Naive thymus-derived CD4-positive, alpha-beta T cell (primary cell): ENCODE results near the gene SUCLG2. TPM values are rescaled to one million over a fixed set of nuclear protein-coding genes. Genes with fewer than 3 reads are reported as not detected.

ENCODE experiments used
- ATAC-seq: fragments of 150-1000 bp; cut with Tn5 transposase; 2 replicates; pipeline ENCODE4 v1.10.0; 2021; ENCODE audit warnings: mild to moderate bottlenecking, moderate library complexity
- CTCF ChIA-PET: fragments of 350-600 bp; sonication (Branson Sonifier 250); formaldehyde crosslinking; loops from one replicate; lab custom pipeline; 2021; ENCODE audit warnings: antibody characterized with exemption; lab: Charles Lee
- POLR2A ChIA-PET: fragments of 350-600 bp; sonication (Branson Sonifier 250); formaldehyde crosslinking; loops from one replicate; lab custom pipeline; 2021; ENCODE audit warnings: antibody characterized with exemption, inconsistent platforms; lab: Charles Lee
- DNase-seq, 9 donors: peaks; one replicate each; pipeline versions ENCODE4 v3.0.0 to v3.0.0-alpha.2; 2020 to 2022; ENCODE audit warnings: mixed read lengths in 1 of 9
- H3K27ac ChIP-seq: one replicate; pipeline ENCODE4 v1.7.0; 2013; ENCODE audit warnings: mild to moderate bottlenecking, low read depth, low read length, moderate library complexity
- H3K27me3 ChIP-seq, 2 donors: one replicate each; pipeline ENCODE4 v1.7.0; 2013; ENCODE audit warnings: low read length in 2 of 2, mild to moderate bottlenecking in 2 of 2, moderate library complexity in 2 of 2; ENCODE audit not compliant: control insufficient read depth in 2 of 2, insufficient read depth in 2 of 2
- H3K36me3 ChIP-seq, 3 experiments: 1 replicate in 2 of 3; 2 replicates in 1 of 3; pipeline ENCODE4 v1.7.0; 2013; ENCODE audit warnings: low read length in 3 of 3, mild to moderate bottlenecking in 3 of 3, moderate library complexity in 1 of 3; ENCODE audit not compliant: insufficient read depth in 3 of 3, control insufficient read depth in 2 of 3
- H3K4me1 ChIP-seq, 2 donors: one replicate each; pipeline ENCODE4 v1.7.0; 2013; ENCODE audit warnings: low read length in 2 of 2, mild to moderate bottlenecking in 2 of 2, moderate library complexity in 1 of 2; ENCODE audit not compliant: control insufficient read depth in 2 of 2, insufficient read depth in 2 of 2
- H3K4me3 ChIP-seq: 2 replicates; pipeline ENCODE4 v1.7.0; 2013; ENCODE audit warnings: mild to moderate bottlenecking, low read length
- H3K9me3 ChIP-seq, 3 experiments: 1 replicate in 2 of 3; 2 replicates in 1 of 3; pipeline ENCODE4 v1.7.0; 2013; ENCODE audit warnings: low read length in 3 of 3; ENCODE audit not compliant: control insufficient read depth in 2 of 3
- H3K27ac Mint-ChIP-seq, 9 donors: one replicate each; pipeline ENCODE4 v1.8.0; 2020 to 2022; ENCODE audit warnings: mixed read lengths in 9 of 9, mild to moderate bottlenecking in 8 of 9, moderate library complexity in 5 of 9, inconsistent platforms in 2 of 9
- H3K27me3 Mint-ChIP-seq, 5 donors: one replicate each; pipeline ENCODE4 v1.8.0; 2021 to 2022; ENCODE audit warnings: mixed read lengths in 5 of 5, mild to moderate bottlenecking in 1 of 5
- H3K36me3 Mint-ChIP-seq, 5 donors: one replicate each; pipeline ENCODE4 v1.8.0; 2020 to 2022; ENCODE audit warnings: mixed read lengths in 5 of 5, mild to moderate bottlenecking in 3 of 5, inconsistent platforms in 1 of 5
- H3K4me1 Mint-ChIP-seq, 7 donors: one replicate each; pipeline ENCODE4 v1.8.0; 2020 to 2022; ENCODE audit warnings: mixed read lengths in 7 of 7, mild to moderate bottlenecking in 3 of 7, inconsistent platforms in 1 of 7
- H3K4me3 Mint-ChIP-seq, 10 donors: one replicate each; pipeline ENCODE4 v1.8.0; 2020 to 2022; ENCODE audit warnings: mild to moderate bottlenecking in 10 of 10, mixed read lengths in 10 of 10, moderate library complexity in 6 of 10, inconsistent platforms in 2 of 10
- H3K9me3 Mint-ChIP-seq, 11 donors: one replicate each; pipeline ENCODE4 v1.8.0; 2020 to 2022; ENCODE audit warnings: mixed read lengths in 11 of 11, mild to moderate bottlenecking in 4 of 11, inconsistent platforms in 1 of 11, moderate library complexity in 1 of 11
- intact Hi-C, 2 donors: fragments of 100-400 bp; cut with micrococcal nuclease; formaldehyde crosslinking; loops; one replicate each; pipeline ENCODE4 v1.15.1; 2023
- polyA plus RNA-seq, 2 donors: library from polyadenylated mRNA; unstranded; fragments of 300-500 nt; fragmentation: Illumina TruSeq; gene quantifications; one replicate each; pipeline ENCODE4 v1.2.3, GENCODE V29; 2021
- total RNA-seq, 6 experiments: library from RNA in 5 of 6; stranded (reverse) in 5 of 6; gene quantifications; 1 replicate in 5 of 6; 2 replicates in 1 of 6; pipeline ENCODE4 v1.2.3 and lab custom pipeline; 2021 to 2026

Gene SUCLG2
- total and polyA plus RNA-seq, 7 experiments from 2014 or later: 49.7 to 97.9 (median 64.7) TPM

GRCh38 chr3:67388738-67389137, 265.7 kb downstream of the SUCLG2 start:
- intact Hi-C loops: no loop called here
- Mint-ChIP-seq H3K36me3 (peaks cover 23 to 67% (median 49%) of the 10 kb centered on the region in 5 donors), H3K27ac (peak overlapping the region in 3 of 9 donors; percentile 10 to 70 (median 38)), H3K9me3 (peaks cover 0 to 6% (median 0%) of the 10 kb centered on the region in 11 donors), H3K27me3 (no peaks in the 10 kb centered on the region), H3K4me3 (no peak overlapping the region), H3K4me1 (peaks cover 11 to 47% (median 18%) of the 10 kb centered on the region in 7 donors)
- peaks cover 0 to 9% (median 0%) of the 10 kb centered on the region in 3 experiments for H3K36me3 ChIP-seq
- no peaks in the 10 kb centered on the region for H3K27me3 ChIP-seq
- ATAC-seq (no peak), DNase-seq (no peak)
- no peak overlapping the region for H3K27ac ChIP-seq
- ChIA-PET POLR2A (no interaction called here), CTCF (no interaction called here)
- H3K9me3 ChIP-seq: no peaks in the 10 kb centered on the region
- H3K4me3 ChIP-seq: no peak overlapping the region
- H3K4me1 ChIP-seq: no peaks in the 10 kb centered on the region

GRCh38 chr3:67386451-67386850, 268.0 kb downstream of the SUCLG2 start:
- ATAC-seq (no peak), DNase-seq (no peak)
- H3K36me3 Mint-ChIP-seq: peaks cover 13 to 47% (median 33%) of the 10 kb centered on the region in 5 donors
- CTCF ChIA-PET: no interaction called here
- no peaks in the 10 kb centered on the region for H3K27me3 Mint-ChIP-seq
- H3K36me3 ChIP-seq: no peaks in the 10 kb centered on the region
- POLR2A ChIA-PET: no interaction called here
- no peaks in the 10 kb centered on the region for H3K4me1 ChIP-seq
- peaks cover 7 to 38% (median 18%) of the 10 kb centered on the region in 7 donors for H3K4me1 Mint-ChIP-seq
- H3K27ac ChIP-seq: no peak overlapping the region
- H3K27ac Mint-ChIP-seq: peak overlapping the region in 3 of 9 donors; percentile 12 to 72 (median 29)
- H3K4me3 Mint-ChIP-seq: no peak overlapping the region
- H3K9me3 Mint-ChIP-seq: peaks cover 0 to 6% (median 0%) of the 10 kb centered on the region in 11 donors
- no peaks in the 10 kb centered on the region for H3K27me3 ChIP-seq
- no peaks in the 10 kb centered on the region for H3K9me3 ChIP-seq
- H3K4me3 ChIP-seq: no peak overlapping the region
- intact Hi-C loops: no loop called here

GRCh38 chr3:67384760-67385397, 269.5 kb downstream of the SUCLG2 start:
- no peak overlapping the region for H3K4me3 Mint-ChIP-seq
- no peaks in the 10 kb centered on the region for H3K27me3 Mint-ChIP-seq
- DNase-seq: peak in 6 of 9 donors; percentile 16 to 47 (median 42)
- Histone ChIP-seq H3K27me3 (no peaks in the 10 kb centered on the region), H3K4me1 (no peaks in the 10 kb centered on the region), H3K27ac (no peak overlapping the region), H3K9me3 (no peaks in the 10 kb centered on the region), H3K36me3 (peaks cover 0 to 9% (median 0%) of the 10 kb centered on the region in 3 experiments), H3K4me3 (no peak overlapping the region)
- ChIA-PET CTCF (interaction anchor here (1.0 to 4.2 kb wide), 3 partner anchors 11 to 945 kb away, joined by 3 to 29 read pairs (median 4); no protein-coding TSS in a partner anchor), POLR2A (interaction anchor here (0.7 kb wide), 1 partner anchor 191 kb away, joined by 3 read pairs; no protein-coding TSS in a partner anchor)
- intact Hi-C loops: loop anchor here (5.0 kb wide), 7 partner anchors 267 to 1507 kb away; partner anchors contain the start of gene SUCLG2 (in 1 of the 2)
- H3K9me3 Mint-ChIP-seq: peaks cover 0 to 6% (median 0%) of the 10 kb centered on the region in 11 donors
- peaks cover 12 to 36% (median 29%) of the 10 kb centered on the region in 5 donors for H3K36me3 Mint-ChIP-seq
- ATAC-seq: peak; percentile 55
- H3K27ac Mint-ChIP-seq: peak overlapping the region in 4 of 9 donors; percentile 0 to 19 (median 14)
- H3K4me1 Mint-ChIP-seq: peaks cover 7 to 34% (median 18%) of the 10 kb centered on the region in 7 donors

DNA sequence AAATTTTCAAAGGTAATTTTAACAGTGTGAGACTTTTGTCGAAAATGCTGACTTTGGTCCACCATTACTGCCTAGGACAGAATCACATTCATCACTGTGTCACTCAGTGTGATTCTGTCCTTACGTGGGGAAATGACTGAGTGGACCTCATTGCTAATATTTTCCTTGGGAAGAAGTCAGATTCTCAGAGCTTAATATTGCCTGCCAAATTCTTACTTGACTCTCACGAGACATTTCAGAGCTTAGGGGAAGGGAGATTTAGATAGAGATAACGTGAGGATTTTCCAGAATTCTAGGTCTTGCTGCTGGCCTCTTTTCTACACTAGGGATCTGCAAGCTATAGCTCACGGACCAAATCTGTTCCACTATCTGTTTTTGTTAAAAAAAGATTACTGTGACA, 270.4 kb downstream of the SUCLG2 start:
- ChIA-PET POLR2A (interaction anchor here (0.7 kb wide), 1 partner anchor 192 kb away, joined by 3 read pairs; no protein-coding TSS in a partner anchor), CTCF (interaction anchor here (0.6 to 4.2 kb wide), 6 partner anchors 10 to 1062 kb away, joined by 3 to 29 read pairs (median 4); no protein-coding TSS in a partner anchor)
- intact Hi-C loops: loop anchor here (5.0 kb wide), 7 partner anchors 268 to 1508 kb away; partner anchors contain the start of gene SUCLG2 (in 1 of the 2)
- Histone ChIP-seq H3K27ac (no peak overlapping the region), H3K4me3 (no peak overlapping the region), H3K4me1 (no peaks in the 10 kb centered on the region), H3K9me3 (no peaks in the 10 kb centered on the region), H3K36me3 (peaks cover 0 to 18% (median 0%) of the 10 kb centered on the region in 3 experiments), H3K27me3 (no peaks in the 10 kb centered on the region)
- DNase-seq (no peak), ATAC-seq (no peak)
- no peak overlapping the region for H3K4me3 Mint-ChIP-seq
- H3K4me1 Mint-ChIP-seq: peaks cover 8 to 37% (median 16%) of the 10 kb centered on the region in 7 donors
- H3K27ac Mint-ChIP-seq: peak overlapping the region in 2 of 9 donors; percentile 9 to 65
- H3K36me3 Mint-ChIP-seq: peaks cover 15 to 37% (median 31%) of the 10 kb centered on the region in 5 donors
- H3K9me3 Mint-ChIP-seq: peaks cover 0 to 6% (median 0%) of the 10 kb centered on the region in 11 donors
- no peaks in the 10 kb centered on the region for H3K27me3 Mint-ChIP-seq

GRCh38 chr3:67383379-67383778, 271.0 kb downstream of the SUCLG2 start:
- Histone ChIP-seq H3K36me3 (peaks cover 0 to 18% (median 0%) of the 10 kb centered on the region in 3 experiments), H3K9me3 (no peaks in the 10 kb centered on the region), H3K4me3 (no peak overlapping the region), H3K27ac (no peak overlapping the region), H3K27me3 (no peaks in the 10 kb centered on the region), H3K4me1 (no peaks in the 10 kb centered on the region)
- DNase-seq (no peak), ATAC-seq (no peak)
- POLR2A ChIA-PET: no interaction called here
- peaks cover 7 to 32% (median 15%) of the 10 kb centered on the region in 7 donors for H3K4me1 Mint-ChIP-seq
- H3K27me3 Mint-ChIP-seq: no peaks in the 10 kb centered on the region
- intact Hi-C loops: loop anchor here (5.0 kb wide), 7 partner anchors 269 to 1509 kb away; partner anchors contain the start of gene SUCLG2 (in 1 of the 2)
- H3K36me3 Mint-ChIP-seq: peaks cover 12 to 37% (median 31%) of the 10 kb centered on the region in 5 donors
- H3K4me3 Mint-ChIP-seq: no peak overlapping the region
- peak overlapping the region in 2 of 9 donors; percentile 35 to 55 for H3K27ac Mint-ChIP-seq
- CTCF ChIA-PET: interaction anchor here (0.6 to 4.2 kb wide), 6 partner anchors 10 to 1062 kb away, joined by 3 to 29 read pairs (median 3); no protein-coding TSS in a partner anchor
- H3K9me3 Mint-ChIP-seq: peaks cover 0 to 6% (median 0%) of the 10 kb centered on the region in 11 donors

GRCh38 chr3:67382536-67382935, 271.9 kb downstream of the SUCLG2 start:
- H3K4me1 Mint-ChIP-seq: peaks cover 8 to 39% (median 21%) of the 10 kb centered on the region in 7 donors
- ChIA-PET POLR2A (no interaction called here), CTCF (interaction anchor here (0.6 to 4.2 kb wide), 4 partner anchors 9 to 1644 kb away, joined by 3 to 29 read pairs (median 5); no protein-coding TSS in a partner anchor)
- H3K27me3 ChIP-seq: no peaks in the 10 kb centered on the region
- no peak overlapping the region for H3K4me3 ChIP-seq
- H3K36me3 Mint-ChIP-seq: peaks cover 19 to 38% (median 31%) of the 10 kb centered on the region in 5 donors
- H3K4me1 ChIP-seq: no peaks in the 10 kb centered on the region
- ATAC-seq (no peak), DNase-seq (no peak)
- intact Hi-C loops: loop anchor here (5.0 kb wide), 7 partner anchors 270 to 1510 kb away; partner anchors contain the start of gene SUCLG2 (in 1 of the 2)
- peak overlapping the region in 2 of 9 donors; percentile 55 to 56 for H3K27ac Mint-ChIP-seq
- H3K9me3 ChIP-seq: no peaks in the 10 kb centered on the region
- no peak overlapping the region for H3K27ac ChIP-seq
- no peak overlapping the region for H3K4me3 Mint-ChIP-seq
- peaks cover 0 to 18% (median 0%) of the 10 kb centered on the region in 3 experiments for H3K36me3 ChIP-seq
- no peaks in the 10 kb centered on the region for H3K27me3 Mint-ChIP-seq
- peaks cover 0 to 6% (median 0%) of the 10 kb centered on the region in 11 donors for H3K9me3 Mint-ChIP-seq
